RWPE1 (cell line): ENCODE results near the gene GBX2.
"Not testable (repeated sequence)": the region's sequence is repeated elsewhere in the genome, so short reads cannot be mapped to it uniquely, and the experiment has no call there.

Experiments
- CTCF ChIA-PET: fragments of 350-600 bp; sonication (Branson Sonifier 250); formaldehyde crosslinking; extraction: SDS; loops from one replicate; lab custom pipeline; 2021; lab: Yijun Ruan, JAX
- POLR2A ChIA-PET: fragments of 400-600 bp; formaldehyde crosslinking; extraction: SDS; loops from one replicate; lab custom pipeline; 2020; ENCODE audit warnings: antibody characterized with exemption; ENCODE audit not compliant: low non-redundant PET; lab: Yijun Ruan, JAX
- DNase-seq: peaks from one replicate; pipeline ENCODE4 v3.0.0; 2012; ENCODE audit warnings: low spot score
- H3K27ac ChIP-seq: fragments of 450-650 bp; 2 replicates; pipeline ENCODE4 v1.5.1; 2017
- TF ChIP-seq, protein P1 (sequence below): fragments of 450-650 bp; conservative IDR thresholded peaks from 2 replicates; pipeline ENCODE4 v1.5.1; 2017; ENCODE audit warnings: low read depth, mild to moderate bottlenecking

Gene GBX2

DNA sequence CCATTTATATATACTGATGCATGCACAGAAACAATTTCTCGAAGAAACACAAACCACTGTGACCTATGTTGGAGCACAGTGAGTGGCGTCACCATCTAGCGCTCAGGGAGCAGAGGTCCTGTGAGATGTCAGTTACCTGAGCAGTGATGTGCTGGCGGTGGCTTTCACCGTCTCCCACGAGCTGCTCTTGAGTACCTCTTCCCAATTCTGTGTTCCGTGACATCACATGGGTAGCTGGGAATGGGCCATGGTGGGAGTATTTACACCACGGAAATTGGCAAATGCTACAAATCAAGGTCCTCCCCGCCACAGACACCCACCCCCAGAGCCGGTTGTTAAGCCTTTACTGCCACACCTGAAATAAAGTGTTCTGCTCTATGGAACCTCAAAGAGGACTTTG is 24.4 kb downstream of the GBX2 start:
- no peak overlapping the region for H3K27ac ChIP-seq
- no peak for DNase-seq
- TF ChIP-seq, protein P1, sequence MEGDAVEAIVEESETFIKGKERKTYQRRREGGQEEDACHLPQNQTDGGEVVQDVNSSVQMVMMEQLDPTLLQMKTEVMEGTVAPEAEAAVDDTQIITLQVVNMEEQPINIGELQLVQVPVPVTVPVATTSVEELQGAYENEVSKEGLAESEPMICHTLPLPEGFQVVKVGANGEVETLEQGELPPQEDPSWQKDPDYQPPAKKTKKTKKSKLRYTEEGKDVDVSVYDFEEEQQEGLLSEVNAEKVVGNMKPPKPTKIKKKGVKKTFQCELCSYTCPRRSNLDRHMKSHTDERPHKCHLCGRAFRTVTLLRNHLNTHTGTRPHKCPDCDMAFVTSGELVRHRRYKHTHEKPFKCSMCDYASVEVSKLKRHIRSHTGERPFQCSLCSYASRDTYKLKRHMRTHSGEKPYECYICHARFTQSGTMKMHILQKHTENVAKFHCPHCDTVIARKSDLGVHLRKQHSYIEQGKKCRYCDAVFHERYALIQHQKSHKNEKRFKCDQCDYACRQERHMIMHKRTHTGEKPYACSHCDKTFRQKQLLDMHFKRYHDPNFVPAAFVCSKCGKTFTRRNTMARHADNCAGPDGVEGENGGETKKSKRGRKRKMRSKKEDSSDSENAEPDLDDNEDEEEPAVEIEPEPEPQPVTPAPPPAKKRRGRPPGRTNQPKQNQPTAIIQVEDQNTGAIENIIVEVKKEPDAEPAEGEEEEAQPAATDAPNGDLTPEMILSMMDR: no peak
- CTCF ChIA-PET: no interaction called here
- POLR2A ChIA-PET: no interaction called here

DNA sequence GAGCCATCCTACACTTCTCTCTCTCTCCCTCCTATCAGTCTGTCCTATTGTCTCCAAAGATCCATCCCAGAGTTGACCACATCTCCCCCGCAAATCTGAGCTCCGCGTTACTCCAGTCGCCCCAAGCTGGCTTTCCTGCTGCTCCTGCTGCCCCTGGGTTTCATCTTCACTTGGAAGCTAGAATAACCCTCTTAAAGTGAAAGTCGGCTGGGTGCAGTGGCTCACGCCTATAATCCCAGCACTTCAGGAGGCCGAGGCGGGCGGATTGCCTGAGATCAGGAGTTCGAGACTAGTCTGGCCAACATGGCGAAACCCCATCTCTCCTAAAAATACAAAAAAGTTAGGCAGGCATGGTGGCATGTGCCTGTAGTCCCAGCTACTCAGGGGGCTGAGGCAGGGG is 26.6 kb downstream of the GBX2 start:
- H3K27ac ChIP-seq, DNase-seq, CTCF ChIA-PET, POLR2A ChIA-PET: not testable (repeated sequence)

DNA sequence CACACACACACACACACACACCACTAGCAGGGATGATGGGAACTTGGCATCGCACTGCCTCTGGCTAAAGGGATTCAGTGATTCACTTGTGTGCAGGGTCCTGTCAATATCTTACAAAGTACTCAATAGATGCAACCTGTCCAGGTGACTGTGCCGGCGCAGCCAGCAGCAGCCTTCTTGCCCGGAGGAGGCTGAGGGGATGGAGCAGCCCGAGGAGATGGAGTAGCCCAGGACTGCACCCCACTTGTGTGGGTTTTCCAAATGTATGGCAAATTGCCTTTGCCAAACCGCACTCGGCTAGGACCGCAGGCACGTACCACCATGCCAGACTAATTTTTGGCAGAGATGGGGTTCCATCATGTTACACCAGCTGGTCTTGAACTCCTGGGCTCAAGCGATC is 31.1 kb downstream of the GBX2 start:
- ChIA-PET POLR2A (no interaction called here), CTCF (no interaction called here)
- no peak overlapping the region for H3K27ac ChIP-seq
- TF ChIP-seq, protein P1: no peak
- no peak for DNase-seq

DNA sequence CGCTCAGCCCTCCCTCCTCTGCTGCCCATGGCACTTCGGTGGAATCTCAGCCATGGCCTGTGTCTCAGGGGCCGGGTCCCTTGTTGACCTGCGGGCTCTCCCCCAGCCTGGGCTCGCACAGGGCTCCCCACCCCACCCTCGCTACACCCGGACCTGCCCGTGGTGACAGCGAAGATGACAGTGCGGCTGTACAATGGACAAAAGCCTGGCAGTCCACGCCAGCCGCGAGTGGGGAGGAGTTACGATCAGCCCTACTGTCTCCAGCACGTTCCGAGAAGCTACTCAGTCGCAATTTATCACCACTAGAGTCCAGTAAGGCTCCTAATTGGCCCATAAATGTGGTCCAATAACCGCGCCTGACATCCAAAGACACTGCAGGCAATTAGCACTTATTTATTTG is 31.6 kb downstream of the GBX2 start:
- H3K27ac ChIP-seq: no peak overlapping the region
- TF ChIP-seq, protein P1: no peak
- POLR2A ChIA-PET: no interaction called here
- CTCF ChIA-PET: no interaction called here
- no peak for DNase-seq

DNA sequence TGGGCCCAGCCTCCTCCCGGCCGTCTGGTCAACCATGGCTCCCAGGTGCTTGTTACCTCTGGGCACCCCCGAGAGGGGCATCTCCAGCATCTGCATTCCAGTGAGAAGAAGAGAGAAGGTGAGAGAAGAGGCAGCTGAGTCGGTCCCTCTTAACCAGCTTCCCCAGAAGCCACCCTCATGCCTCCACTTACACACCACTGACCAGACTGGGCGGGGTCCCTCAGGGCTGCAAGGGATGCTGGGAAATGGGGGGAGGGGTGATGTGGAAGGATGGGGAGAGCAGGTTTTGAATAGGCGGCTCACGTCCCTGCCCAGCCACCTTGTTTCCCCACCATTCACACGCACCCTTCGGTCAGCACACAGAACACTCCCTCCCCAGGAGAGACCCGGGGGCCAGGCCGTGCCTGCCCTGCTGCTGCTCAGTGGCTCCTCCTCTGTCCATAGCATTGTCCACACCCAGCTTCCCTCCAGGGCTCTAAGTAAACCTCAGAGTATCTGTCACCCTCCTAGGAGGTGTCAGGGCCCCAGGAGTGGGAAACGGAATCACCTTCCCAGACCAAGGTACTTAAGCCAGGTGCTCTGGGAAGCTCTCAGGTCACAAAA is 34.7 kb downstream of the GBX2 start:
- H3K27ac ChIP-seq: no peak overlapping the region
- TF ChIP-seq, protein P1: no peak
- CTCF ChIA-PET: interaction anchor here (0.6 kb wide), 1 partner anchor 44 kb away, joined by 6 read pairs; no protein-coding TSS in a partner anchor
- POLR2A ChIA-PET: interaction anchor here (0.6 kb wide), 1 partner anchor 455 kb away, joined by 3 read pairs; no protein-coding TSS in a partner anchor
- no peak for DNase-seq

DNA sequence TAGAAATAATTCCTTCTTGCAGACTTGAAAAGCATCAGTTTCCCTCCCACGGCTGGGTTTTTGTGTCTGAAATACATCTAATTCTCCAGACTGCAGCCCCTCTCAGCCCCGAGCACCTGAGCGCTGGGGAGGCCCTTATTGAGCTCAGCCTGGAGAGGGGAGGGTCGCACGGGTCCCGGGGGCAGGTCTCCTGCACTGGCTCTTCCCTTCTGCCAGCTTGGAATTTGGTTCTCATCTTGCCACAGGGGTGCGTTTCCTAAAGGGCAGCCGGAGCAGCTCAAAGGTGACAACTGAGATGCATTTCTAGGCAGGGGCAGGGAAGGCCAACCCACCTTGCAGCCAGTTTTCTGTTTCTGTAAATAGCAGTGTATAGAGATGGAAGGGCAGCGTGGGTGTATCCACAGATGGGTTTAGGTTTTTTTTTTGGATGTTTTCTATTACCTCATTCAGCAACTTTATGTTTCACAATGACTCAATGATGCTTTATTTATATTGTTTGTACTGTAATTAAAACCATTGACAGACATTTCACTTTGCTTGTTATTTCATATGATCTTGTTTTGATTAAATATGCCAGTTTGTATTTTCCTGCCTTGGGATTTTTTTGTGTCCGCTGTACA is 37.0 kb downstream of the GBX2 start:
- H3K27ac ChIP-seq: no peak overlapping the region
- DNase-seq: no peak
- CTCF ChIA-PET: no interaction called here
- TF ChIP-seq, protein P1: no peak
- POLR2A ChIA-PET: no interaction called here

DNA sequence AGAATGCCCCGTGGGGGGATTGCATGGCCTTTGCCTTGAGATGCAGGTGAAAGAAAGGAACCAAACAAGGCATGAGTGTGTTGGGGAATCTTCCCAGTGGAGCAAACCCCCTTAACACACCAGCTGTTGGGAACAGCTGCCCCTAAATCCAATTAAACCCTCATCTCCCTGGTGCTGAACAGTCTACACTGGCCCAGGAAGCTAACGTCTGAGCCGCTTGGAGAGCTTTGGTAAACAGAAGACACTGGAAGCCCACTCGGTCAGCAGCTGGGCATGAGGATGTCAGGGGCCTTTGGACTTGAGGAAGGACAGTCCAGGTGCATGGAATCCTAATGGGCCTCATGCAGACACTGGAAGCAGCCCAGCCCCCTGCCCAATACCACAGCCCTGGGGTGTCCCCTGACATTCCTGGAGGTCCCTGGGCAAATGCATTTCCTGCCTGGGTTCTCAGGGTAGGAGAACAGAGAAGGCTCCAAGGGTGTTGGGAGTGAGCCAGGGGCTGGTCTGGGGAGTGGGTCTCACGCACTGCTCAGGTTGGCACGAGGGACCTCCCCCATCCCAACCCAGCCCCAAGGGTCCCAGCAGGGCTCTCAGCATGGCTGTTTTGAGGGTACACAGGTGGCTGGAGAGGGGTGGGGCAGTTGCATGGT is 37.7 kb downstream of the GBX2 start:
- ChIA-PET CTCF (no interaction called here), POLR2A (no interaction called here)
- no peak overlapping the region for H3K27ac ChIP-seq
- DNase-seq: no peak
- TF ChIP-seq, protein P1: no peak
